Measurements from ENCODE around the gene TRIP13. TPM values are rescaled to one million over a fixed set of nuclear protein-coding genes. Genes with fewer than 3 reads are reported as not detected.
"Not testable (repeated sequence)": the region's sequence is repeated elsewhere in the genome, so short reads cannot be mapped to it uniquely, and the experiment has no call there.

TRIP13 gene
- total RNA-seq, 1 experiment from 2014 or later, result 80.4 TPM

DNA sequence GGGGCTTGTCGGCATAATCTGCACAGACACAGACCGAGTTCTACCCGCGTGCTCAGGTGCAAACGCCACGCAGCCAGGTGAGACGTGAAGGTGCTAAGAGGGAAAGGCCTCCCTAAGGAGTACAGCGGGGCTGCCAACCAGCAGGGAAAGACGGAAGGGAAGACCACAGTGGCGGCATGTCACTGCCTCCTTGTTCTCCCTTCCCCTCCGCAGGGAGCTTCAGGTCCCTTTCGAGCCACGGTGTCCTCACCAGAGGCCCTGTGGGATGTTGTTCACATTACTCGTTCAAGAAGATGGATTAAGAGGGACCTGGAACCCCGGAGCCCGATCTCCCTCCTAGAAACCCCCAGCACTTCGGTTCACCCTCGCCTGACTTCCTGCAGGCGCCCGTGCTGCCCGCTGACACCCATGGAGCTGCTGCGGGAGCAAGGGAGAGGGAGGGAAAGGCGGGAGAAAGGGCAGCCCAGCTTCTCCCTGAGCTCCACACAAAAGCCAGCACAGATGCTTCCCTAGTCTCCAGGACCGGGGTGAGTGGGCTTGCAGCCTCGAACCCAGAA is 769 bp upstream of the TRIP13 start:
- peak; percentile 16 for DNase-seq (ENCODE audit: low read depth)

GRCh38 chr5:893137-893506 is 438 bp downstream of the TRIP13 start:
- no peak for DNase-seq (ENCODE audit: low read depth)

GRCh38 chr5:893711-894110 is 1.0 kb downstream of the TRIP13 start:
- DNase-seq (ENCODE audit: low read depth), result no peak

DNA sequence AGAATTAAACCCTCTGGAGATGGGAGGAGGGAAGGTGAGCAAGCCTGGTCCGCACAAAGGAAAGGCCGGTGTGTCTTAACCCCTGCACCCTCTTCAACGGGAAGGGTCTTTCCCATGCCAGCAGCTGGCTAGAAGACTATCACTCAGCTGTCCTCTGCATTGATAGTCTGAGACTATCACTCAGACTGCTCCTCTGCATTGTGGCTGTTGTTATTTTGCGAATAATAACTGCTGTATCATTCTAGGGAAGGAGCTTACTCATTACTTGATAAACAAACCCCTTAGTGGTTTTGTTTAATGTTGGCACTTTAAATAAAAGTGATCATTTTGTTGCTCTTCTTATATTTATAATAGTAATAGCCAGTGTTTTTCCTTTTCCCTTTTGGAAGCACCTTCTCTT is 8.1 kb downstream of the TRIP13 start:
- no peak for DNase-seq (ENCODE audit: low read depth)

GRCh38 chr5:902129-902916 is 9.6 kb downstream of the TRIP13 start:
- DNase-seq (ENCODE audit: low read depth), result no peak

DNA sequence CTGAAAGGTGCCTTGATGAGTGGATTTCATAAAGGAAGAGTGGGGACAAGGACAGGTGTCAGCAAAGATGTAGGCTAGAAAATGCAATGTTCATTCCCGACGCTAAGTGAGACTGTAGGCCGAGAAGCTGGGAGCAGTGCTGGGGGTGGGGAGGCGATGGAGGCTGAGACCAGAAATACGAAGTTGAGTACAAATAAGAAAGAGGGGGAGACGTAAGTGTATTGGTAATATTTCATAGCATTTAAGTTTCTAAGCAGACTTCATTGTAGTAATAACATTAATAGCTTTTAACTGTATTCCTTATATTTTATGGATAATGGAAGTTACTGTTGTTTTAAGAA is 11.0 kb downstream of the TRIP13 start:
- DNase-seq (ENCODE audit: low read depth), result no peak

GRCh38 chr5:905139-905642 is 12.5 kb downstream of the TRIP13 start:
- no peak for DNase-seq (ENCODE audit: low read depth)

GRCh38 chr5:907366-907910 is 14.8 kb downstream of the TRIP13 start:
- no peak for DNase-seq (ENCODE audit: low read depth)

DNA sequence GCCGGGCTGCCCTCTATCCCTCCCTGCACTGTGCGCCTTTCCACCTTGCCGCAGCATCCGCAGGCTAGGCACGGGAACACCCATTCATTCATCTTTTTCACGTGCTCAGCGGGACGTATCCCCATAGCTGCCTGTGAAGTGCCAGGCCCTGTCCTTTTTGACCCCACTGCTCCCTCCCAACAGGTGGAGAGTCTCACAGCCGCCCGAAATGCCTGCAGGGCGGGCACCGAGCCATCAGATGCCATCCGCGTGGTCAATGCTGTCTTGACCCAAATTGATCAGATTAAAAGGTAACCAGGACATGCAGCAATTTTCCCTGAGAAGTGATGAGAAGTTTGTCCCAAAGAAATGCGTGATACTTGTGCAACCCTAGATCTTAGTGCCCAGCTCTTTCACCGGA is 15.5 kb downstream of the TRIP13 start:
- DNase-seq (ENCODE audit: low read depth), result no peak

GRCh38 chr5:909086-909485 is 16.4 kb downstream of the TRIP13 start:
- no peak for DNase-seq (ENCODE audit: low read depth)

DNA sequence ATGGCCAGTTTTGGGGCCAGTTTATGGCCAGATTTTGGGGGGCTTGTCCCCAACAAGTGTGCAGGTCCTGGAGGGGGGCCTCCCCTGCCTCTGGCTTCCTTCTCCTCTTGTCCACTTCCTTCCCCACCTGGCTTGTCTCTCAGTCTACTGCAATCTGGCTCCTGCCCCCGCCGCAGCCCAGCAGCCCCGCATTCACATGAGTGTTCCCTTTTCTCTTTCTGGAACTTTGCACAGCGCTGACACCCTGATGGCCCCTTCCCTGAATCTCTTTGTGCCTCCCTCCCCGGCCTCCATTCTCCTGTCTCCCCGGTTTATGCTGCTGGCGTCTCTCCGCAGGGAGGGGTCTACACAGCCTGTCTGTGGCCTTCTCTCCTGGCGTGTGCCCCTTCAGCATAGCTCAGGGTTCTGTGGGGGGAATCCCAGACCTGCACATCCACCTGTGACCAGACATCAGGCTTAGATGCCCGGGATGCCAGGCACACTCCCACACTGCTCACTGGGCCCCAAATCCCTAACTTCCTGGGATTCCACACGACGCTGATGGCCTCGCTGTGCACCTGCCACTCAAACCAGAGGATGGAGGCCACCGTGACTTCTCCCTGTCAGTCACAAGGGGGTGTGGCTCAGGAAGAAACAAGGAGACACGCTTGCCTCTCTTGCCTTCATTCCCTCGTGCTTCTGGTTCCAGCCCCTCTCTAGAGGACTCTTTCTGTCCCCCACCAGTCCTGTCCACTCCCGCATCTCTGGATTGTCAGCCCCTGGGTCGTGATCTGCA is 17.5 kb downstream of the TRIP13 start:
- no peak for DNase-seq (ENCODE audit: low read depth)

DNA sequence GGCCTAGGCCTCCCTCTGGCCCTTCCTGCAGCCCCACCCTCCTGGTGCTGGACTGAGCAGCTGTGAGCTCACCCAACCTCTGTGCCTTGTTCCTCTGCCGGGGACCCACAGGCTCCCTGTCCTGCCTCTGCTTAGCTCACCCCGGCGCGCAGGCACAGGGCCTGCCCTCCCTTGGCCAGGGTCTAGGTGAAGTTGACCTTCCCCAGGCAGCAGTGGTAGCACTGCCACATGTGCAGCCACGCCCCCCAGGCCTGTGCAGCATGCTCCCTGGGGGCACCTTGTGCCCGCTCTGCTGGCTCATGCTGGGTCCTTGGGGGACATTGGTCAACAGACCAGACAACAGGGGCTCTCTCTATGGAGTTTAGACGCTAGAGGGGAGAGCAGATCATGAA is 18.1 kb downstream of the TRIP13 start:
- DNase-seq (ENCODE audit: low read depth), result no peak

DNA sequence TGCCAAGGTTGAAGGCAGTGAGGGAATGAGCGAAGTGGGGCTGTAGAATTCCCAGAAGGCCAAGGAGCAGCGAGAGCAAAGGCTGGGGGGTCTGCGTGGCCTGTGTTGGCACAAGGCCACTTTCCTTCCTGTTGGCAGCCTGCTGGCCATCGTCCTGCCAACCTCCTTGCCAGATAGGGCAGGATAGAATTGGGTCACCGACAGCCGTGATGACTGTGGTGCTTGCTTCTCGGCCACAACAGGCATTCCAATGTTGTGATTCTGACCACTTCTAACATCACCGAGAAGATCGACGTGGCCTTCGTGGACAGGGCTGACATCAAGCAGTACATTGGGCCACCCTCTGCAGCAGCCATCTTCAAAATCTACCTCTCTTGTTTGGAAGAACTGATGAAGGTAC is 18.9 kb downstream of the TRIP13 start:
- DNase-seq (ENCODE audit: low read depth), result peak; percentile 88

DNA sequence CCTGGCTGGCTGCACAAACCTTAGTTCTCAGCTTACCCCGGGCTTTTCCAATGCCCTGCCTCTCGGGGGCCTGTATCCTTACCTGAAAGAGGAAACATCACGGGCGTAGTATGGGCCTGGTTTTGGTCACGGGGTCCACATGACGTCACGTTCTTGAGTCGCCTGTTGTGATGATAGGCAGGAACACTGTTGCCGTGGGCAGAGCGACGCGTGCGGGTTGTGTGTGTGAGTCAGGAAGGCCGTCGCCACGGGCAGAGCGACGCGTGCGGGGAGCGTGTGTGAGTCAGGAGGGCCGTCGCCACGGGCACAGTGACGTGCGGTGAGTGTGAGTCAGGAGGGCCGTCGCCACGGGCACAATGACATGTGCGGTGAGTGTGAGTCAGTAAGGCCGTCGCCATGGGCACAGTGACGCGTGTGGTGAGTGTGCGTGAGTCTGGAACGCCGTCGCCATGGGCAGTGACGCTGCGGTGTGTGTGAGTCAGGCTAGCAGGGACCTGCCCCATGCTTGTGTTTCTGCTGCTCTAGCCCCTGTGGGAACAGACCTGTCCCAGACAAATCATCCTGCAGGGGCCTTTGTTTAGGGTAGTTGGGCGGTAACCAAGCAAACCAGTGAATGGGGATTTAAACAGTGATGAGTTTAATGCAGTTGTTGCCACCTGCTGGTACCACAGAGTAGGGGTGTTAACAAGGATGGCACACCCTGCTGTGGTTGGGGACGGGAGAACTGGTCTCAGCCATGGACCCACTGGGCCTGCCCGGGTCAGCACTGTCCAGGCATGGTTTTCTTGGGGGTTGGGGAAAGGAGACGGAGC is 19.8 kb downstream of the TRIP13 start:
- peak; percentile 95 for DNase-seq (ENCODE audit: low read depth)

GRCh38 chr5:914174-914573 is 21.5 kb downstream of the TRIP13 start:
- no peak for DNase-seq (ENCODE audit: low read depth)

GRCh38 chr5:914612-915011 is 21.9 kb downstream of the TRIP13 start:
- no peak for DNase-seq (ENCODE audit: low read depth)

- not testable (repeated sequence) for DNase-seq (ENCODE audit: low read depth)
Measured at GRCh38 chr5:915346-915745, 22.7 kb downstream of the TRIP13 start.

GRCh38 chr5:915946-916345 is 23.3 kb downstream of the TRIP13 start:
- no peak for DNase-seq (ENCODE audit: low read depth)

DNA sequence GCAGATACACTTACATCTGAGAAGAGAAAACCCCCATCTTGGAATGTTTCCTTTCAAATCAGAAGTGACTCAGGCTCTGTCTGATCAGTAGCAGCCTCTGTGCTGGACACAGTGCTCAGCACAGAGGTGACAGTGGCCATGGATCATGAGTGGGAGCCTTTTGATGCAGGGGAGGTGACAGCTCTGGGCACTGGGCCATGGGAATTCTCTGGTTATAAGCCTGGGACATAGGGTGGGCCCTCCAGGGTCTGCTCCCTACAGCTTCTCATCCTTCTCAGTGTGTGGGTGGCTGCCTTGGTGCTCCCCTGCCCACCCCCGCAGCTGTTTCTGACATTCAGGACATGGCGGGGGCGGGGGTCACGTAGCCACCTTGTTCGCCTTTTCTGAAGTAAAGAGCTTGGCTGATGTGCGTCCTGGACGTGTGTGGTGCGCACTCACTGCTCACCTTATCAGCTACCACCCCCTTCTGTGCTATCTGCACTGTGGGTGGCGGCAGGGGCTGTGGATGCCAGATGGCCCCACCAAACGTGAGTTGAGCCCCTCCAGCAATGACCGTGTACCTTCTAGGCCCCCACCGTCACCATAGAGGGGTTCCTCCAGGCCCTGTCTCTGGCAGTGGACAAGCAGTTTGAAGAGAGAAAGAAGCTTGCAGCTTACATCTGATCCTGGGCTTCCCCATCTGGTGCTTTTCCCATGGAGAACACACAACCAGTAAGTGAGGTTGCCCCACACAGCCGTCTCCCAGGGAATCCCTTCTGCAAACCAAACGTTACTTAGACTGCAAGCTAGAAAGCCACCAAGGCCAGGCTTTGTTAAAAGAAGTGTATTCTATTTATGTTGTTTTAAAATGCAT is 24.0 kb downstream of the TRIP13 start:
- no peak for DNase-seq (ENCODE audit: low read depth)

DNA sequence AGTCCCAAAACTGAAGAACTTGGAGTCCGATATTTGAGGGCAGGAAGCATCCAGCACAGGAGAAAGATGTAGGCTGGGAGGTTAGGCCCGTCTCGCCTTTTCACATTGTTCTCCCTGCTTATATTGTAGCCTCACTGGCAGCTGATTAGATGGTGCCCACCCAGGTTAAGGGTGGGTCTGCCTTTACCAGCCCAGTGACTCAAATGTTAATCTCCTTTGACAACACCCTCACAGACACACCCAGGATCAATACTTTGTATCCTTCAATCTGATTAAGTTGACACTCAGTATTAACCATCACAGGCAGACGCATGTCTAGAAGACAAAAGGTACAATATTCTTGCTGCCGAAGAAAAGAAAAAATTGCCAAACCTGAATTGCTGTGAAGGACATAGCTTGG is 26.0 kb downstream of the TRIP13 start:
- DNase-seq (ENCODE audit: low read depth), result not testable (repeated sequence)

All from RPMI7951 (cell line).